HUES48 (cell line): ENCODE measurements around the gene CITED2.
"Not testable (repeated sequence)": the region's sequence is repeated elsewhere in the genome, so short reads cannot be mapped to it uniquely, and the experiment has no call there.

ENCODE experiments used
- H3K27ac ChIP-seq: one replicate; pipeline ENCODE4 v1.7.0; 2013; ENCODE audit warnings: low read depth, low read length, inconsistent platforms
- H3K27me3 ChIP-seq: 2 replicates; pipeline ENCODE4 v1.6.1; 2013; ENCODE audit warnings: mild to moderate bottlenecking, low read length; ENCODE audit not compliant: control insufficient read depth, insufficient read depth
- H3K36me3 ChIP-seq: 2 replicates; pipeline ENCODE4 v1.6.1; 2013; ENCODE audit warnings: low read length; ENCODE audit not compliant: control insufficient read depth, insufficient read depth
- H3K4me1 ChIP-seq: 2 replicates; pipeline ENCODE4 v1.6.1; 2013; ENCODE audit warnings: mild to moderate bottlenecking, low read length; ENCODE audit not compliant: control insufficient read depth, insufficient read depth
- H3K4me3 ChIP-seq: 2 replicates; pipeline ENCODE4 v1.5.1; 2013; ENCODE audit warnings: mild to moderate bottlenecking, low read depth, low read length
- H3K9ac ChIP-seq: 2 replicates; pipeline ENCODE4 v1.6.1; 2013; ENCODE audit warnings: mild to moderate bottlenecking, low read depth, low read length, moderate library complexity
- H3K9me3 ChIP-seq: 2 replicates; pipeline ENCODE4 v1.6.1; 2013; ENCODE audit warnings: low read length; ENCODE audit not compliant: control insufficient read depth, insufficient read depth

Gene CITED2

DNA sequence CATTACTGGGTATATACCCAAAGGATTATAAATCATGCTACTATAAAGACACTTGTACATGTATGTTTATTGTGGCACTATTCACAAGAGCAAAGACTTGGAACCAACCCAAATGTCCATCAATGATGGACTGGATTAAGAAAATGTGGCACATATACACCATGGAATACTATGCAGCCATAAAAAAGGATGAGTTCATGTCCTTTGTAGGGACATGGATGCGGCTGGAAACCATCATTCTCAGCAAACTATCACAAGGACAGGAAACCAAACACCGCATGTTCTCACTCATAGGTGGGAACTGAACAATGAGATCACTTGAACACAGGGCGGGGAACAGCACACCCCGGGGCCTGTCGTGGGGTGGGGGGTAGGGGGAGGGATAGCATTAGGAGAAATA lies 10.7 kb downstream of the CITED2 start:
- not testable (repeated sequence) for H3K9me3 ChIP-seq, H3K9ac ChIP-seq, H3K36me3 ChIP-seq, H3K4me3 ChIP-seq, H3K27me3 ChIP-seq, H3K27ac ChIP-seq
- H3K4me1 ChIP-seq, result peaks cover 38% of the 10 kb centered on the region

DNA sequence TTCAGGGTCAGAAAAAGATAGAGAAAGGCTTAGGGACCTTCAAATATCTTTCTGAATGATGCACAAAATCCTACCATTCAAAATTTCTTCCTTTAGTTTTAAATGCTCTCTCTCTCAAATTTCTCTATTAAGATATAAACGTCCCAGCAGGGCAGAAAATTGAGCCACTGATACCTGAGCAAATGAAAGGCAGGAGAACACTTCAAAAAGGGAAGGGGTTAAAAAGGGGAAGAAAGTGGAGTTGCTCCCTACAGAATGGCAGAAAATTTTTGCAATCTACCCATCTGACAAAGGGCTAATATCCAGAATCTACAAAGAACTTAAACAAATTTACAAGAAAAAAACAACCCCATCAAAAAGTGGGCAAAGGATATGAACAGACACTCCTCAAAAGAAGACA lies 11.3 kb downstream of the CITED2 start:
- H3K4me1 ChIP-seq, result peaks cover 31% of the 10 kb centered on the region

GRCh38 chr6:139361211-139361610 lies 13.2 kb downstream of the CITED2 start:
- H3K9ac ChIP-seq, result no peak overlapping the region
- H3K27me3 ChIP-seq, result no peaks in the 10 kb centered on the region
- no peaks in the 10 kb centered on the region; the same call in 1 of the 2 replicates for H3K9me3 ChIP-seq
- no peak overlapping the region for H3K4me3 ChIP-seq
- H3K27ac ChIP-seq, result no peak overlapping the region
- H3K4me1 ChIP-seq, result peaks cover 14% of the 10 kb centered on the region
- H3K36me3 ChIP-seq, result no peaks in the 10 kb centered on the region

More for the DNA sequence above, 11.3 kb downstream of the CITED2 start:
- H3K4me3 ChIP-seq, H3K27ac ChIP-seq, H3K9ac ChIP-seq, H3K27me3 ChIP-seq, H3K9me3 ChIP-seq, H3K36me3 ChIP-seq: not testable (repeated sequence)

- Histone ChIP-seq H3K27me3 (no peaks in the 10 kb centered on the region), H3K36me3 (no peaks in the 10 kb centered on the region), H3K27ac (no peak overlapping the region), H3K9ac (no peak overlapping the region), H3K9me3 (no peaks in the 10 kb centered on the region; the same call in 1 of the 2 replicates), H3K4me1 (no peaks in the 10 kb centered on the region), H3K4me3 (no peak overlapping the region)
These were observed 17.5 kb downstream of the CITED2 start for GRCh38 chr6:139356924-139357323.

DNA sequence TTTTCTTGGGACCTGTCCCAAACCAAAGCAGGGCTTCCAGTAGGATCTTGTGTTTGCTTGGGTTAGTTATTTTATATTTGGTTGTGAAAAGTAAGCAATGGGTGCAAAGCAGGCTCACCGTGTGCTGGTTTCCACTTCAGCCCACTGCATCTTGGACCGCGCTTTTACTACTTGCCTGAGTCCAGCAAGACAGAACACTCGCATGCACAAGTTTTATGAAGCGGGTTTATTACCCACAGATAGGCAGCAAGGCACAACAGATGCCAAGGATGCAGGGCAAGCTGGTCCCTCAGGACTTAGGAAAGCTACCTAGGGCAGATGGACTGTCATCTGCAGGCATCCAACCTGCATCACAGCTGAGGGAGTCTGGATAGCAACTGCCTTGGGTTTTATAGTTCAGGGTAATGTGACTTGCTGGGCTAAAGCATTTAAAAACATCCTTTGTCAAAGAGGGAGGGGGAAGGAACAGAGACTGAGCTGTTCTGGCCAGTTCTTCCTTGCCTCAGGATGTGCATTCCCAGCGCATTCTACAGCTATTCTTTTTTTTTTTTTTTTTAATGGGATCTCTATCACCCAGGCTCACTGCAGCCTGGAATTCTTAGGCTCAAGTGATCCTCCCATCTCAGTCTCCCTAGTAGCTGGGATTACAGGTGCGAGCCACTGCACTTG lies 18.5 kb downstream of the CITED2 start:
- Histone ChIP-seq H3K9me3 (no peaks in the 10 kb centered on the region; the same call in 1 of the 2 replicates), H3K9ac (no peak overlapping the region), H3K4me1 (no peaks in the 10 kb centered on the region), H3K27ac (no peak overlapping the region), H3K36me3 (no peaks in the 10 kb centered on the region), H3K27me3 (no peaks in the 10 kb centered on the region), H3K4me3 (no peak overlapping the region)

GRCh38 chr6:139355172-139355571 lies 19.3 kb downstream of the CITED2 start:
- Histone ChIP-seq H3K27me3 (no peaks in the 10 kb centered on the region), H3K36me3 (no peaks in the 10 kb centered on the region), H3K27ac (no peak overlapping the region), H3K9ac (no peak overlapping the region), H3K4me3 (no peak overlapping the region), H3K4me1 (no peaks in the 10 kb centered on the region), H3K9me3 (no peaks in the 10 kb centered on the region; the same call in 1 of the 2 replicates)

DNA sequence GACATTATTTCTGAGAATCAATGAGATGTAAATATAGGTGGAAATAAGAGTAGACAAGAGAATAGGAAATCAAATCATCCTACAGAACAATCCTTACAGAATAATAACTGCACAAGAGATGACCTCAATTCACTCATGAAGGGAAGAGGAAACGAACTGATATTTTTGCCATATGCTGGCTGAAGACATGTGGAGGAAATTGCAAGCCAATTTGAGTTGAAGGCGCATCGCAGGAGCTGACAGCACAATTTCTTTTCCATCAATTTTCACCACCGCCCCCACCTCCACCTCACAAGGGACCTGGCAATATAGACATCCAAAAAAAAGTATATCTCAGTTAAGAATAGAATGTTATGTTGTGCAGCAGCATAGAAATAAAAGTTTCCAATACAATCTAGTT lies 20.3 kb downstream of the CITED2 start:
- Histone ChIP-seq H3K27me3 (no peaks in the 10 kb centered on the region), H3K27ac (no peak overlapping the region), H3K4me1 (no peaks in the 10 kb centered on the region), H3K9ac (no peak overlapping the region), H3K4me3 (no peak overlapping the region), H3K9me3 (no peaks in the 10 kb centered on the region; the same call in 1 of the 2 replicates), H3K36me3 (no peaks in the 10 kb centered on the region)

DNA sequence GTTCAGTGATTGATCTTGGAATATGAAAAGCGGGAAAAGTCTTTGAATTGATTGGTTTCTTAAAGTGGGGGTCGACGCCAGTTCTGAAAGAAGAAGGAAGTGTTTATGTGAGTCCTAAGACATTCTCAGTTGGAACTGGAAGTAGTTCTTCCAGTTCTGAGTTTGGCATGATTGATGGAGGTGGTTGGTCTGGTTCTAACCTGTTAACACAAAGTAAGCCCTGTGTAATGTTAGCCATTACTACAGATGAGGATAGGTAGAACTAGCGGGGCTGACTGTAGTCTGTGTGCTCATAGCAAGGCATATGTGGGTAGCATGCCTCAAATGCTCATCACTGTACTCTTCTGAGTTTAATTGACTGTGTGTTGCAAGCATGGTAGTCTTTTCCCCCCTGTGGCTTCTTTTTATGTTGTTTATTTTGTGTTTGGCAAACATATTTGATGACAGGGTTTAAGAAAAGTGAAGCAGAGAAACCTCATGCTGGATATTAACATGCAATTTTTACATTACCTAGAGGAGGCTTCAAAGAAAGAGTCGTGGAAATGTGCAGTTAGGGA lies 24.9 kb downstream of the CITED2 start:
- H3K27ac ChIP-seq, result no peak overlapping the region
- H3K4me1 ChIP-seq, result peaks cover 6% of the 10 kb centered on the region
- H3K36me3 ChIP-seq, result no peaks in the 10 kb centered on the region
- H3K4me3 ChIP-seq, result no peak overlapping the region
- no peaks in the 10 kb centered on the region for H3K9me3 ChIP-seq
- no peak overlapping the region for H3K9ac ChIP-seq
- no peaks in the 10 kb centered on the region for H3K27me3 ChIP-seq

DNA sequence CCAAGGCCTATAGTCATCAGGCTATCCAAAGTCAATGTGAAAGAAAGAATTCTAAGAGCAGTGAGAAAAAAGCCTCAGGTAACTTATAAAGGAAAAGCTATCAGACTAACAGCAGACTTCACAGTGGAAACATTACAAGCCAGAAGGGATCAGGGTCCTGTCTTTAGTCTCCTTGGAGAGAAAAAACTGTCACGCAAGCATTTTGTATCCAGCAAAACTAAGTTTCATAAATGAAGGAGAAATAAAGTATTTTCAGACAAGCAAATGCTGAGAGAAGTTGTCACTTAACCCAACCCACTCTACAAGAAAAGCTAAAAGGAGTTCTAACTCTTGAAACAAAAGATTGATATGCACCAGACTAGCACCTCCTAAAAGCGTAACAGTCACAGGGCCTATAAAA lies 28.1 kb downstream of the CITED2 start:
- H3K9me3 ChIP-seq, result no peaks in the 10 kb centered on the region
- no peak overlapping the region for H3K4me3 ChIP-seq
- H3K9ac ChIP-seq, result no peak overlapping the region
- no peaks in the 10 kb centered on the region for H3K36me3 ChIP-seq
- H3K27ac ChIP-seq, result no peak overlapping the region
- no peaks in the 10 kb centered on the region for H3K27me3 ChIP-seq
- H3K4me1 ChIP-seq, result peaks cover 11% of the 10 kb centered on the region

- Histone ChIP-seq H3K27ac (no peak overlapping the region), H3K9me3 (no peaks in the 10 kb centered on the region), H3K36me3 (no peaks in the 10 kb centered on the region), H3K4me1 (peaks cover 11% of the 10 kb centered on the region), H3K4me3 (no peak overlapping the region), H3K9ac (no peak overlapping the region), H3K27me3 (no peaks in the 10 kb centered on the region)
These were observed 30.1 kb downstream of the CITED2 start for GRCh38 chr6:139344186-139344963.
